ENCODE results near the gene DVL3. TPM values are rescaled to one million over a fixed set of nuclear protein-coding genes. Genes with fewer than 3 reads are reported as not detected.

DVL3 gene
- total RNA-seq, 1 experiment from 2014 or later: 86.7 TPM

DNA sequence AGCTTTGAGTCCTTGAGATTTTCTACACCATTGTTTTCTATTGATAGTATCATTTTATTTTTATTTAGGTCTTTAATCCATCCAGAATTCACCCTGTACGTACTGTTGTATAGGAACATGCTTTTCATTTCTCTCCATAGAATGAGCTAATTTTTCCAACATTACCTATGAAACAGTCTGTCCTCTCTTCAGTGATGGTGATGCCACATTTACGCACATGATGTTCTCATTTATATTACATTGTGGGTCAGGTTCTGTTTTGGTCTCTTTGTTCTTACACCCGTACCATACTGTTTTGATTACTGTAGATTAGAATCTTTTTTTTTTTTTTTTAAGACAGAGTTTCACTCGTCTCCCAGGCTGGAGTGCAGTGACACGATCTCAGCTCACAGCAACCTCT, 56.5 kb downstream of the DVL3 start:
- ChIA-PET CTCF (interaction anchor here (1.2 kb wide), 1 partner anchor 16 kb away, joined by 3 read pairs; no protein-coding TSS in a partner anchor), POLR2A (no interaction called here)
- Histone ChIP-seq H3K9me3 (no peaks in the 10 kb centered on the region), H3K4me1 (no peaks in the 10 kb centered on the region), H3K27me3 (replicated peaks; ENCODE audit: control insufficient read depth, insufficient read depth, low read length) (no peaks in the 10 kb centered on the region), H3K4me3 (ENCODE audit: low read depth, low read length) (no peak overlapping the region), H3K36me3 (ENCODE audit: control insufficient read depth, insufficient read depth, low read length) (no peaks in the 10 kb centered on the region)
- TF ChIP-seq, protein P1, sequence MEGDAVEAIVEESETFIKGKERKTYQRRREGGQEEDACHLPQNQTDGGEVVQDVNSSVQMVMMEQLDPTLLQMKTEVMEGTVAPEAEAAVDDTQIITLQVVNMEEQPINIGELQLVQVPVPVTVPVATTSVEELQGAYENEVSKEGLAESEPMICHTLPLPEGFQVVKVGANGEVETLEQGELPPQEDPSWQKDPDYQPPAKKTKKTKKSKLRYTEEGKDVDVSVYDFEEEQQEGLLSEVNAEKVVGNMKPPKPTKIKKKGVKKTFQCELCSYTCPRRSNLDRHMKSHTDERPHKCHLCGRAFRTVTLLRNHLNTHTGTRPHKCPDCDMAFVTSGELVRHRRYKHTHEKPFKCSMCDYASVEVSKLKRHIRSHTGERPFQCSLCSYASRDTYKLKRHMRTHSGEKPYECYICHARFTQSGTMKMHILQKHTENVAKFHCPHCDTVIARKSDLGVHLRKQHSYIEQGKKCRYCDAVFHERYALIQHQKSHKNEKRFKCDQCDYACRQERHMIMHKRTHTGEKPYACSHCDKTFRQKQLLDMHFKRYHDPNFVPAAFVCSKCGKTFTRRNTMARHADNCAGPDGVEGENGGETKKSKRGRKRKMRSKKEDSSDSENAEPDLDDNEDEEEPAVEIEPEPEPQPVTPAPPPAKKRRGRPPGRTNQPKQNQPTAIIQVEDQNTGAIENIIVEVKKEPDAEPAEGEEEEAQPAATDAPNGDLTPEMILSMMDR (IDR thresholded peaks at IDR 0.05; ENCODE audit: insufficient read depth in 1 of 2, low read depth in 1 of 2, low read length in 1 of 2, severe bottlenecking in 1 of 2, unreplicated experiment in 1 of 2): no peak
- intact Hi-C loops (cut with micrococcal nuclease; ENCODE audit: unreplicated experiment): no loop called here
- Mint-ChIP-seq H3K4me3 (ENCODE audit: unreplicated experiment) (no peak overlapping the region), H3K36me3 (ENCODE audit: insufficient read depth, unreplicated experiment) (no peaks in the 10 kb centered on the region), H3K4me1 (ENCODE audit: low read depth, unreplicated experiment) (no peaks in the 10 kb centered on the region), H3K27ac (ENCODE audit: unreplicated experiment) (no peak overlapping the region), H3K9me3 (ENCODE audit: unreplicated experiment) (no peaks in the 10 kb centered on the region), H3K27me3 (ENCODE audit: insufficient read depth, unreplicated experiment) (peaks cover 9% of the 10 kb centered on the region)
- BruUV-seq (replicated peaks): no TSS peak
- DNase-seq: no peak

DNA sequence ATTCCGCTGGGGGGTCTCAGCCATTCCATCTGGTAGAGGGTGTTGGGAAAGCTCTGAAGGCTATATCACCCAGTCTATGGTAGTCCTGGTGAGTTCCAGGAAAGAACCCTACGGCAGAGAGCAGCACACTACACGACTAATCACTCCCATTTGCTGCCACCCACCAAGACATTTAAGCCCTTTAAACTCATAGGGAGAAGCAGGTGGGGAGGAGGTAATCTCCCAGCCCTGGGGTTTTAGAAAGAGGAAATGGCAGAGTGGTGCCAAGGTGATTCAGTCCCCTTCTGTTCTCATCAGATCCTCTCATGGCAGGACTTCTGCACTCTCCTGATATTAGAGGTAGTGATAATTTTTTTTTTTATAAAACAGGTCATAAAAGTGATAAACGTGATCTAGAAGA, 63.6 kb downstream of the DVL3 start:
- Histone ChIP-seq H3K9me3 (no peaks in the 10 kb centered on the region), H3K4me3 (ENCODE audit: low read depth, low read length) (no peak overlapping the region), H3K36me3 (ENCODE audit: control insufficient read depth, insufficient read depth, low read length) (no peaks in the 10 kb centered on the region), H3K27me3 (replicated peaks; ENCODE audit: control insufficient read depth, insufficient read depth, low read length) (no peaks in the 10 kb centered on the region), H3K4me1 (no peaks in the 10 kb centered on the region)
- Mint-ChIP-seq H3K4me1 (ENCODE audit: low read depth, unreplicated experiment) (no peaks in the 10 kb centered on the region), H3K9me3 (ENCODE audit: unreplicated experiment) (no peaks in the 10 kb centered on the region), H3K27ac (ENCODE audit: unreplicated experiment) (no peak overlapping the region), H3K4me3 (ENCODE audit: unreplicated experiment) (no peak overlapping the region), H3K27me3 (ENCODE audit: insufficient read depth, unreplicated experiment) (peaks cover 7% of the 10 kb centered on the region), H3K36me3 (ENCODE audit: insufficient read depth, unreplicated experiment) (no peaks in the 10 kb centered on the region)
- no TSS peak for BruUV-seq (replicated peaks)
- intact Hi-C loops (cut with micrococcal nuclease; ENCODE audit: unreplicated experiment): no loop called here
- ChIA-PET CTCF (interaction anchor here (0.6 kb wide), 1 partner anchor 9 kb away, joined by 3 read pairs; no protein-coding TSS in a partner anchor), POLR2A (interaction anchor here (0.6 kb wide), 1 partner anchor 582 kb away, joined by 3 read pairs; no protein-coding TSS in a partner anchor)
- TF ChIP-seq, protein P1 (IDR thresholded peaks at IDR 0.05; ENCODE audit: insufficient read depth in 1 of 2, low read depth in 1 of 2, low read length in 1 of 2, severe bottlenecking in 1 of 2, unreplicated experiment in 1 of 2): no peak
- DNase-seq: no peak

DNA sequence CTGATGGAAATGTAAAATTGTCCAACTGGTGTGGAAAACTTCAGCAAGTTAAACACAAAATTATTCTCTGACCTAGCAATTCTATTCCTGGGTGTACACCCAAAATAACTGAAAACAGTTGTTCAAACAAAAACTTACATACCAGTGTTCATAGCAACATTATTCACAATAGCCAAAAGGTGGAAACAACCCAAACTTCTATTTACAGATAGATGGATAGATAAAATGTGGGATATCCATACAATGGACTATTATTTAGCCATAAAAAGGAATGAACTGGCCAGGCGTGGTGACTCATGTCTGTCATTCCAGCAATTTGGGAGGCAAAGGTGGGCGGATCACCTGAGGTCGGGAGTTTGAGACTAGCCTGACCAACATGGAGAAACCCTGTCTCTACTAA, 67.3 kb downstream of the DVL3 start:
- POLR2A ChIA-PET: no interaction called here

More for the DNA sequence above, 67.3 kb downstream of the DVL3 start:
- CTCF ChIA-PET: interaction anchor here (0.6 kb wide), 1 partner anchor 132 kb away, joined by 3 read pairs; no protein-coding TSS in a partner anchor
- Mint-ChIP-seq H3K36me3 (ENCODE audit: insufficient read depth, unreplicated experiment) (no peaks in the 10 kb centered on the region), H3K27ac (ENCODE audit: unreplicated experiment) (no peak overlapping the region), H3K4me1 (ENCODE audit: low read depth, unreplicated experiment) (no peaks in the 10 kb centered on the region), H3K9me3 (ENCODE audit: unreplicated experiment) (no peaks in the 10 kb centered on the region), H3K4me3 (ENCODE audit: unreplicated experiment) (no peak overlapping the region), H3K27me3 (ENCODE audit: insufficient read depth, unreplicated experiment) (peaks cover 12% of the 10 kb centered on the region)
- BruUV-seq (replicated peaks): no TSS peak
- no peaks in the 10 kb centered on the region for H3K36me3 ChIP-seq (ENCODE audit: control insufficient read depth, insufficient read depth, low read length)
- TF ChIP-seq, protein P1 (IDR thresholded peaks at IDR 0.05; ENCODE audit: insufficient read depth in 1 of 2, low read depth in 1 of 2, low read length in 1 of 2, severe bottlenecking in 1 of 2, unreplicated experiment in 1 of 2): no peak
- H3K4me3 ChIP-seq (ENCODE audit: low read depth, low read length): no peak overlapping the region
- H3K27me3 ChIP-seq (replicated peaks; ENCODE audit: control insufficient read depth, insufficient read depth, low read length): no peaks in the 10 kb centered on the region; the same call in 1 of the 2 replicates
- H3K9me3 ChIP-seq: no peaks in the 10 kb centered on the region
- no peak for DNase-seq
- no peaks in the 10 kb centered on the region for H3K4me1 ChIP-seq
- intact Hi-C loops (cut with micrococcal nuclease; ENCODE audit: unreplicated experiment): no loop called here

Other genes with a start within 250 kb of the DVL3 start
- gene ABCC5, start 137.5 kb upstream of the DVL3 start, total RNA-seq (2022): 21.3 and 22.4 TPM in 2 replicates
- not detected in 2 replicates for gene HTR3D, start 123.6 kb upstream of the DVL3 start, total RNA-seq (2022)
- gene HTR3C, start 102.3 kb upstream of the DVL3 start, total RNA-seq (2022): not detected in 2 replicates
- gene HTR3E, start 58.3 kb upstream of the DVL3 start, total RNA-seq (2022): not detected in 2 replicates
- gene EIF2B5, start 20.0 kb upstream of the DVL3 start, total RNA-seq (2022): 43.8 and 52.9 TPM in 2 replicates
- 202 and 214 TPM in 2 replicates for gene AP2M1, start 19.5 kb downstream of the DVL3 start, total RNA-seq (2022)
- gene ABCF3, start 30.8 kb downstream of the DVL3 start, total RNA-seq (2022): 68.8 and 69.8 TPM in 2 replicates
- 0.79 and 1.6 TPM in 2 replicates for gene VWA5B2, start 74.2 kb downstream of the DVL3 start, total RNA-seq (2022)
- gene ALG3, start 93.6 kb downstream of the DVL3 start, total RNA-seq (2022): 73.4 and 74.9 TPM in 2 replicates
- gene EEF1AKMT4, start 94.3 kb downstream of the DVL3 start, total RNA-seq (2022): 12.1 and 13.1 TPM in 2 replicates
- 0.46 and 0.66 TPM in 2 replicates for gene CAMK2N2, start 106.2 kb downstream of the DVL3 start, total RNA-seq (2022)
- gene ECE2, start 120.6 kb downstream of the DVL3 start, total RNA-seq (2022): not detected in 2 replicates
- gene PSMD2, start 143.9 kb downstream of the DVL3 start, total RNA-seq (2022): 285 and 294 TPM in 2 replicates
- gene EIF4G1, start 159.2 kb downstream of the DVL3 start, total RNA-seq (2022): 410 and 423 TPM in 2 replicates
- 6.1 and 6.7 TPM in 2 replicates for gene FAM131A, start 182.2 kb downstream of the DVL3 start, total RNA-seq (2022)
- 23.0 and 28.6 TPM in 2 replicates for gene CLCN2, start 206.2 kb downstream of the DVL3 start, total RNA-seq (2022)
- 96.4 and 101 TPM in 2 replicates for gene POLR2H, start 206.3 kb downstream of the DVL3 start, total RNA-seq (2022)
- gene THPO, start 222.8 kb downstream of the DVL3 start, total RNA-seq (2022): 1.4 and 1.6 TPM in 2 replicates
- gene CHRD, start 224.7 kb downstream of the DVL3 start, total RNA-seq (2022): 5.5 and 6.4 TPM in 2 replicates